IMR-90 (cell line): ENCODE data around the gene PIGU. TPM values are rescaled to one million over a fixed set of nuclear protein-coding genes. Genes with fewer than 3 reads are reported as not detected.

ENCODE experiments used
- ATAC-seq: fragments of 200-7000 bp; cut with Tn5 transposase; 2 replicates; pipeline ENCODE4 v1.9.1; 2020; ENCODE audit warnings: low read depth, mild to moderate bottlenecking, moderate library complexity
- BruUV-seq: library from RNA; stranded (reverse); fragments of 400-500 nt; replicated peaks from 2 replicates; lab custom pipeline; 2021; lab: Mats Ljungman, UMichigan
- CTCF ChIA-PET: fragments of 300-600 bp; formaldehyde crosslinking; extraction: SDS; loops from one replicate; lab custom pipeline; 2021; ENCODE audit warnings: antibody characterized with exemption; lab: Yijun Ruan, JAX
- POLR2A ChIA-PET: fragments of 300-600 bp; sonication (Branson Sonifier 250); formaldehyde crosslinking; loops from one replicate; lab custom pipeline; 2022; ENCODE audit warnings: antibody characterized with exemption; ENCODE audit not compliant: unreplicated experiment; lab: Charles Lee
- DNase-seq: peaks from one replicate; pipeline ENCODE4 v3.0.0; 2013
- H2AFZ ChIP-seq: replicated peaks from 2 replicates; pipeline ENCODE3; 2013; ENCODE audit warnings: low read length, mild to moderate bottlenecking; ENCODE audit not compliant: poor library complexity
- H2AK5ac ChIP-seq: 2 replicates; pipeline ENCODE4 v1.6.1; 2013; ENCODE audit warnings: low read depth, low read length, inconsistent platforms
- H2AK9ac ChIP-seq: replicated peaks from 2 replicates; pipeline ENCODE3; 2013; ENCODE audit warnings: mild to moderate bottlenecking, low read depth, low read length, moderate library complexity; ENCODE audit not compliant: poor library complexity
- H2BK120ac ChIP-seq: 2 replicates; pipeline ENCODE4 v1.6.1; 2013; ENCODE audit warnings: low read depth, low read length, inconsistent platforms
- H2BK15ac ChIP-seq: 3 replicates; pipeline ENCODE4 v1.6.1; 2013; ENCODE audit warnings: low read depth, low read length, inconsistent platforms
- H2BK20ac ChIP-seq: 2 replicates; pipeline ENCODE4 v1.6.1; 2013; ENCODE audit warnings: low read depth, mild to moderate bottlenecking, inconsistent platforms, low read length, moderate library complexity
- H2BK5ac ChIP-seq: 2 replicates; pipeline ENCODE4 v1.6.1; 2013; ENCODE audit warnings: mild to moderate bottlenecking, low read depth, low read length, inconsistent platforms; ENCODE audit not compliant: poor library complexity, severe bottlenecking
- H3K14ac ChIP-seq: replicated peaks from 2 replicates; pipeline ENCODE4 v1.6.1; 2013; ENCODE audit warnings: low read depth, low read length, inconsistent platforms
- H3K18ac ChIP-seq: 2 replicates; pipeline ENCODE4 v1.6.1; 2013; ENCODE audit warnings: low read depth, low read length, control low read depth
- H3K23ac ChIP-seq: 2 replicates; pipeline ENCODE4 v1.6.1; 2013; ENCODE audit warnings: low read depth, low read length, inconsistent platforms
- H3K27ac ChIP-seq: 2 replicates; pipeline ENCODE4 v1.5.1; 2013; ENCODE audit warnings: mild to moderate bottlenecking, control low read depth, low read length; ENCODE audit not compliant: insufficient read depth
- H3K27me3 ChIP-seq: 2 replicates; pipeline ENCODE4 v1.6.1; 2013; ENCODE audit warnings: low read length; ENCODE audit not compliant: control insufficient read depth, insufficient read depth
- H3K36me3 ChIP-seq: 2 replicates; pipeline ENCODE4 v1.6.1; 2013; ENCODE audit warnings: low read length, mixed read lengths; ENCODE audit not compliant: control insufficient read depth, insufficient read depth
- H3K4ac ChIP-seq: 2 replicates; pipeline ENCODE4 v1.6.1; 2013; ENCODE audit warnings: low read depth, low read length, inconsistent platforms
- H3K4me1 ChIP-seq: 2 replicates; pipeline ENCODE4 v1.6.1; 2013; ENCODE audit warnings: low read length, mixed read lengths; ENCODE audit not compliant: control insufficient read depth, insufficient read depth
- H3K4me2 ChIP-seq: 2 replicates; pipeline ENCODE4 v1.6.1; 2013; ENCODE audit warnings: low read depth, mild to moderate bottlenecking, control low read depth, low read length, moderate library complexity
- H3K4me3 ChIP-seq: 2 replicates; pipeline ENCODE4 v1.5.1; 2013; ENCODE audit warnings: low read depth, mild to moderate bottlenecking, control low read depth, low read length, moderate library complexity; ENCODE audit not compliant: insufficient read depth
- H3K56ac ChIP-seq: 2 replicates; pipeline ENCODE4 v1.6.1; 2013; ENCODE audit warnings: low read length, inconsistent platforms; ENCODE audit not compliant: insufficient read depth; ENCODE audit errors: extremely low read depth
- H3K79me1 ChIP-seq, 2 experiments: 2 replicates each; pipeline ENCODE4 v1.6.1; 2013; ENCODE audit warnings: low read length in 2 of 2, inconsistent platforms in 1 of 2, low read depth in 1 of 2
- H3K9ac ChIP-seq: 2 replicates; pipeline ENCODE4 v1.6.1; 2013; ENCODE audit warnings: low read depth, low read length, control low read depth
- H3K9me1 ChIP-seq: 2 replicates; pipeline ENCODE4 v1.6.1; 2013; ENCODE audit warnings: low read length, inconsistent platforms; ENCODE audit not compliant: insufficient read depth
- H3K9me3 ChIP-seq: 2 replicates; pipeline ENCODE4 v1.6.1; 2013; ENCODE audit warnings: low read length; ENCODE audit not compliant: control insufficient read depth, insufficient read depth
- H4K20me1 ChIP-seq: 2 replicates; pipeline ENCODE4 v1.6.1; 2013; ENCODE audit warnings: low read length, inconsistent platforms; ENCODE audit not compliant: insufficient read depth
- H4K5ac ChIP-seq: 2 replicates; pipeline ENCODE4 v1.6.1; 2013; ENCODE audit warnings: mild to moderate bottlenecking, low read depth, low read length, control low read depth
- H4K8ac ChIP-seq, 2 experiments: 2 replicates each; pipeline ENCODE4 v1.6.1; 2013; ENCODE audit warnings: low read depth in 2 of 2, low read length in 2 of 2, control low read depth in 1 of 2, inconsistent platforms in 1 of 2
- H4K91ac ChIP-seq: 2 replicates; pipeline ENCODE4 v1.6.1; 2013; ENCODE audit warnings: low read depth, low read length, inconsistent platforms; ENCODE audit not compliant: insufficient read depth
- CEBPB ChIP-seq: IDR thresholded peaks from 2 replicates; pipeline ENCODE4 v1.6.1; 2012; ENCODE audit warnings: low read depth, low read length, improper control_type of control experiment
- CTCF ChIP-seq: conservative IDR thresholded peaks from 2 replicates; pipeline ENCODE4 v1.5.1; 2012; ENCODE audit warnings: mild to moderate bottlenecking, low read depth, low read length, improper control_type of control experiment
- FOS ChIP-seq: fragments of 150-350 bp; IDR thresholded peaks from 2 replicates; pipeline ENCODE4 v1.6.1; 2016; ENCODE audit warnings: low read depth, low read length
- MAFK ChIP-seq: IDR thresholded peaks from 2 replicates; pipeline ENCODE4 v1.6.1; 2012; ENCODE audit warnings: low read depth, low read length, improper control_type of control experiment
- MAZ ChIP-seq: IDR thresholded peaks from 2 replicates; pipeline ENCODE4 v1.6.1; 2012; ENCODE audit warnings: low read depth, mild to moderate bottlenecking, low read length, improper control_type of control experiment, moderate library complexity, borderline replicate concordance
- MXI1 ChIP-seq: IDR thresholded peaks from 2 replicates; pipeline ENCODE4 v1.6.1; 2012; ENCODE audit warnings: low read depth, mild to moderate bottlenecking, low read length, moderate library complexity, borderline replicate concordance
- POLR2A ChIP-seq: IDR thresholded peaks from 2 replicates; pipeline ENCODE4 v1.6.1; 2012; ENCODE audit warnings: mild to moderate bottlenecking, low read depth, low read length
- RAD21 ChIP-seq: IDR thresholded peaks from 2 replicates; pipeline ENCODE4 v1.6.1; 2012; ENCODE audit warnings: low read length, improper control_type of control experiment
- RCOR1 ChIP-seq: IDR thresholded peaks from 2 replicates; pipeline ENCODE4 v1.6.1; 2012; ENCODE audit warnings: mild to moderate bottlenecking, low read length, improper control_type of control experiment; ENCODE audit not compliant: insufficient replicate concordance
- WGBS, 2 experiments: methylation state at CpG; one replicate each; pipeline versions ENCODE4 v1.1.5 to v1.1.7; 2013; ENCODE audit warnings: missing lambda C conversion rate in 2 of 2; ENCODE audit not compliant: insufficient read length in 1 of 2; ENCODE audit errors: extremely low coverage in 2 of 2; 5-methylcytosine and 5-hydroxymethylcytosine counted together
- dilution Hi-C: fragments of 300-500 bp; cut with HindIII; formaldehyde crosslinking; loops from one replicate; pipeline ENCODE4 v1.14.3; 2018; ENCODE audit warnings: low sequenced_read_pairs; ENCODE audit not compliant: unreplicated experiment
- in situ Hi-C: fragments of 300-500 bp; cut with MboI; formaldehyde crosslinking; loops from 3 replicates; pipeline ENCODE4 v1.14.3; 2019; ENCODE audit warnings: low sequenced_read_pairs, inconsistent platforms, mixed read lengths
- intact Hi-C: fragments of 100-400 bp; cut with micrococcal nuclease; formaldehyde crosslinking; loops from 2 replicates; pipeline ENCODE4 v1.10.0; 2022
- polyA plus RNA-seq, 3 experiments: library from polyadenylated mRNA; depleted of rRNA; stranded (reverse); fragments of >200 nt; gene quantifications; 2 replicates each; pipeline ENCODE4 v1.2.3, GENCODE V29; 2012; ENCODE audit warnings: low replicate concordance in 1 of 3
- total RNA-seq: library from RNA; depleted of rRNA; stranded (reverse); fragments of >200 nt; gene quantifications from 2 replicates; pipeline ENCODE4 v1.2.3, GENCODE V29; 2012
- TF ChIP-seq, protein P1 (sequence below): fragments of 150-350 bp; IDR thresholded peaks from 2 replicates; pipeline ENCODE4 v1.6.1; 2017; ENCODE audit warnings: mild to moderate bottlenecking, antibody characterized with exemption, low read length, low read depth

The PIGU gene
- total and polyA plus RNA-seq, 2 of the 4 experiments (the other 2 are of a cell fraction) = 11.1 to 31.1 TPM

DNA sequence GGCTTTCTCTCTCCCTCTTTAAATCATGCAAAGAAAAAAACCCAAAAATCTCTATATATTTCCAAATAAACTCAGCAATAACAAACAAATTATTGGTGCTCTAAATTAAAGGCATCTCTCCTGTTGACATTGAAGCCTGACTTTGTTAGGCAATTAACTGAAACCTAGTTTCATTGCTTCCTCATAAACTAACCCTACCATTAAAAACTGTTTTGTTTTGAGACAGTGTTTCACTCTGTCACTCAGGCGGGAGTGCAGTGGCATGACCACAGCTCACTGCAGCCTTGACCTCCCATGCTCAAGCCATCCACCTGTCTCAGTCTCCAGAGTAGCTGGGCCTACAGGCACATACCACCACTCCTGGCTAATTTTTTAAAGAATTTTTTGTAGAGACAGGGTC, 34.9 kb downstream of the PIGU start:
- dilution Hi-C loops = no loop called here
- Histone ChIP-seq H3K27ac (no peak overlapping the region), H3K9ac (no peak overlapping the region), H2AK9ac (no peak overlapping the region), H3K79me1 (peaks cover 0 to 8% of the 10 kb centered on the region in 2 experiments; a peak in 1 of 4 replicates), H3K9me3 (no peaks in the 10 kb centered on the region), H4K8ac (no peak overlapping the region), H2BK120ac (no peak overlapping the region), H4K5ac (no peak overlapping the region), H2BK5ac (no peak overlapping the region), H2BK15ac (no peak overlapping the region), H3K14ac (no peak overlapping the region), H3K9me1 (peaks cover 3% of the 10 kb centered on the region; the same call in 1 of the 2 replicates), H4K91ac (no peak overlapping the region), H3K4me3 (no peak overlapping the region), H3K56ac (no peak overlapping the region), H2BK20ac (no peak overlapping the region), H3K18ac (no peak overlapping the region), H2AFZ (no peak overlapping the region), H3K4me1 (peaks cover 10% of the 10 kb centered on the region), H4K20me1 (no peaks in the 10 kb centered on the region), H3K4ac (no peak overlapping the region), H3K36me3 (peaks cover 1% of the 10 kb centered on the region; the same call in 1 of the 2 replicates), H3K4me2 (no peak overlapping the region), H2AK5ac (no peak overlapping the region), H3K27me3 (no peaks in the 10 kb centered on the region), H3K23ac (no peak overlapping the region)
- no CpG with 5 or more reads among the region's 1 CpG for WGBS, 2 experiments
- POLR2A ChIA-PET = no interaction called here
- no peak for DNase-seq
- intact Hi-C loops = no loop called here
- BruUV-seq = no TSS peak
- CTCF ChIA-PET = no interaction called here
- ATAC-seq = no peak
- in situ Hi-C loops = no loop called here
- TF ChIP-seq MAZ (no peak), FOS (no peak), MAFK (no peak), CTCF (no peak), MXI1 (no peak), RCOR1 (no peak), RAD21 (no peak), CEBPB (no peak), POLR2A (no peak)
- TF ChIP-seq, protein P1, sequence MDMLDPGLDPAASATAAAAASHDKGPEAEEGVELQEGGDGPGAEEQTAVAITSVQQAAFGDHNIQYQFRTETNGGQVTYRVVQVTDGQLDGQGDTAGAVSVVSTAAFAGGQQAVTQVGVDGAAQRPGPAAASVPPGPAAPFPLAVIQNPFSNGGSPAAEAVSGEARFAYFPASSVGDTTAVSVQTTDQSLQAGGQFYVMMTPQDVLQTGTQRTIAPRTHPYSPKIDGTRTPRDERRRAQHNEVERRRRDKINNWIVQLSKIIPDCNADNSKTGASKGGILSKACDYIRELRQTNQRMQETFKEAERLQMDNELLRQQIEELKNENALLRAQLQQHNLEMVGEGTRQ = no peak
